Measurements from ENCODE around the gene PDZD2.

Gene PDZD2

DNA sequence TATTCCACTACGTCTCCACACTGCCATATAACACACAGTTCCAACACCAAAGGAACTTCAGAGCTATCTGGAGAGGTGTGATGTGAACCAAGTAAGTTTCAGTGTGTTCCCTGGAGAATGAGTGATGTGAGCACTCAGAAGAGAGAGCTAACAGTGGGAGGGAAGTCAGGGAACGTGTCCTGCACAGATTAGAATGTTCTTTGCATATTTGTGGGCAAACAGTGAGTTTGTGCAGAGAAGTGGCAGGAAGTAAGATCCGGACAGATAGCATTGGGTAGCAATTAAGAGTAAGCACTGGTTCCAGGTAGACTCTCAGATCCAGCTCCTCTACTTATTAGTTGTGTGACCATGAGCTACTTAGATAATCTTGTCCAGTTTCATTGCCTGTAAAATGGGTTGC lies 206.4 kb downstream of the PDZD2 start:
- H3K4me2 ChIP-seq (ENCODE audit: low read length): no peak overlapping the region
- TF ChIP-seq, protein P1, sequence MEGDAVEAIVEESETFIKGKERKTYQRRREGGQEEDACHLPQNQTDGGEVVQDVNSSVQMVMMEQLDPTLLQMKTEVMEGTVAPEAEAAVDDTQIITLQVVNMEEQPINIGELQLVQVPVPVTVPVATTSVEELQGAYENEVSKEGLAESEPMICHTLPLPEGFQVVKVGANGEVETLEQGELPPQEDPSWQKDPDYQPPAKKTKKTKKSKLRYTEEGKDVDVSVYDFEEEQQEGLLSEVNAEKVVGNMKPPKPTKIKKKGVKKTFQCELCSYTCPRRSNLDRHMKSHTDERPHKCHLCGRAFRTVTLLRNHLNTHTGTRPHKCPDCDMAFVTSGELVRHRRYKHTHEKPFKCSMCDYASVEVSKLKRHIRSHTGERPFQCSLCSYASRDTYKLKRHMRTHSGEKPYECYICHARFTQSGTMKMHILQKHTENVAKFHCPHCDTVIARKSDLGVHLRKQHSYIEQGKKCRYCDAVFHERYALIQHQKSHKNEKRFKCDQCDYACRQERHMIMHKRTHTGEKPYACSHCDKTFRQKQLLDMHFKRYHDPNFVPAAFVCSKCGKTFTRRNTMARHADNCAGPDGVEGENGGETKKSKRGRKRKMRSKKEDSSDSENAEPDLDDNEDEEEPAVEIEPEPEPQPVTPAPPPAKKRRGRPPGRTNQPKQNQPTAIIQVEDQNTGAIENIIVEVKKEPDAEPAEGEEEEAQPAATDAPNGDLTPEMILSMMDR (IDR thresholded peaks at IDR 0.05): no peak
- no peaks in the 10 kb centered on the region for H3K79me2 ChIP-seq
- H3K4me1 ChIP-seq: no peaks in the 10 kb centered on the region
- no peak overlapping the region for H3K27ac ChIP-seq
- no peaks in the 10 kb centered on the region for H3K27me3 ChIP-seq (ENCODE audit: control insufficient read depth, insufficient read depth, low read length)
- H2AFZ ChIP-seq: no peak overlapping the region
- no peaks in the 10 kb centered on the region for H3K9me3 ChIP-seq (ENCODE audit: control insufficient read depth, low read length)
- no peak overlapping the region for H3K9ac ChIP-seq
- H3K4me3 ChIP-seq (ENCODE audit: low read depth, low read length): no peak overlapping the region
- H3K36me3 ChIP-seq (ENCODE audit: control insufficient read depth, insufficient read depth, low read length): no peaks in the 10 kb centered on the region

DNA sequence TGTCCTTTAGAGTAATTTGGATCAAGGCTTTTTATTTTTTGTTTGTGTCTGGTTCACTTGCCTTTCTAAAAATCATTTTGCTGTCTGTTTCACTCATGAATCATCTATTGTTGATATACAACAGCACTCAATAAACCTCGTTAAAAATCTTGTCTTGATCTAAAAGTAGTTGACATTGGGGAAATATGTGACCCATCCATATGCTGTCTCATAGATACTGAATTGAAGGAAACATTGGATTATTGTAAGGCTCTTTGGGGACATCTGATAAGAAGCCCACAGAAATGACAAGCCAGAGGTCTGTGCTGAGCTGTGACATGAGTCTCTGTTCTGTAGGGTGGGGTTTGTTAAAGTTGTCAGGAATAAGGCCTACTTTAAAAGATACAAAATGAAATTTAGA lies 208.0 kb downstream of the PDZD2 start:
- H3K36me3 ChIP-seq (ENCODE audit: control insufficient read depth, insufficient read depth, low read length): no peaks in the 10 kb centered on the region
- H3K27ac ChIP-seq: no peak overlapping the region
- no peaks in the 10 kb centered on the region for H3K4me1 ChIP-seq

DNA sequence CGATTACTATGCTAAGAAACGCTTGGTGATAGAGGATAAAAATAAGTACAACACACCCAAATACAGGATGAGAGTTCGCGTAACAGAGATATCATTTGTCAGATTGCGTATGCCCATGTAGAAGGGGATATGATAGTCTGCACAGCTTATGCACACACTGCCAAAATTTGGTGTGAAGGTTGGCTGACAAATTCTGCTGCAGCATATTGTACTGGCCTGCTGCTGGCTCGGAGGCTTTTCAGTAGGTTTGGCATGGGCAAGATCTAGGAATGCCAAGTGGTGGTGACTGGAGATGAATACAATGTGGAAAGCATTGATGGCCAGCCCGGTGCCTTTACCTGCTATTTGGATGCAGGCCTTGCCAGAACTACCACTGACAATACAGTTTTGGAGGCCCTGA lies 208.4 kb downstream of the PDZD2 start:
- TF ChIP-seq, protein P1 (IDR thresholded peaks at IDR 0.05): no peak
- H3K9ac ChIP-seq: no peak overlapping the region

More for the DNA sequence above, 208.0 kb downstream of the PDZD2 start:
- Histone ChIP-seq H3K4me3 (ENCODE audit: low read depth, low read length) (no peak overlapping the region), H3K9me3 (ENCODE audit: control insufficient read depth, low read length) (no peaks in the 10 kb centered on the region), H3K27me3 (ENCODE audit: control insufficient read depth, insufficient read depth, low read length) (no peaks in the 10 kb centered on the region), H3K9ac (no peak overlapping the region), H3K4me2 (ENCODE audit: low read length) (no peak overlapping the region), H3K79me2 (no peaks in the 10 kb centered on the region), H2AFZ (no peak overlapping the region)
- TF ChIP-seq, protein P1 (IDR thresholded peaks at IDR 0.05): no peak

DNA sequence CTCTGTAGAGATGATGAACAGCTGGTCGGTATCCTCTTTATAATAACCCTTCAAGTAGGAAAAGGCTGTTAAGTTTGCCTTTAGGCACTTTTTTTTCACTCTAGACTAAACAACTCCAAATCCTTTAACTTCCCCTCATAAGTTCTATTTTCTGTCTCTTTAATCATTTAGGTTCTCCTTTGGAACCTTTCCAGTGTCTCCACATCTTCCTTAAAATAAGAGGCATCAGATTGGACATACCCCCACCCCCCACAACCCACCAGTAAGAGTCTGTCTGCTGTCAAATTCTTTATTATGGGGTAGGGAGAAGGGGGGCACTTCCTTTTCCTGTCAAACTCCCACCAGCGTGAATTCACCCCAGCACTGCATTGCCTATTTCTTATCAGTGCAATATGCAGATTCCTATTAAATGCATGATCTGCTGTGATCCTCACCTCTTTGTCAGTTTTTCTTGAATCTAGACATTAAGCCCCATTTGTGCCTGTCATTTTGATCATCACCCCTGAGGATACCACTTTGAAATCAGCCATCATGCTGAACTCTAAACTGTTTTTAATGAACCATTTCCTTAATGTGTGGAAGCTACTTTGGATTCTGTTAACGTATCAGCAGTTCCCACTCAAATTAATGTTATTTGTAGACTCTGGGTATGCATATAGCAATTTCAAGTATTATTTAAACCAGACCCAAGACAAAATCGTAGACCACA lies 212.2 kb downstream of the PDZD2 start:
- no peak overlapping the region for H3K4me2 ChIP-seq (ENCODE audit: low read length)
- no peak overlapping the region for H3K4me3 ChIP-seq (ENCODE audit: low read depth, low read length)
- TF ChIP-seq, protein P1 (IDR thresholded peaks at IDR 0.05): no peak
- H2AFZ ChIP-seq: no peak overlapping the region
- no peaks in the 10 kb centered on the region for H3K79me2 ChIP-seq
- H3K27ac ChIP-seq: no peak overlapping the region
- no peaks in the 10 kb centered on the region for H3K36me3 ChIP-seq (ENCODE audit: control insufficient read depth, insufficient read depth, low read length)
- H3K27me3 ChIP-seq (ENCODE audit: control insufficient read depth, insufficient read depth, low read length): no peaks in the 10 kb centered on the region
- no peaks in the 10 kb centered on the region for H3K4me1 ChIP-seq
- H3K9me3 ChIP-seq (ENCODE audit: control insufficient read depth, low read length): no peaks in the 10 kb centered on the region
- no peak overlapping the region for H3K9ac ChIP-seq

More for the DNA sequence above, 208.4 kb downstream of the PDZD2 start:
- H3K9me3 ChIP-seq (ENCODE audit: control insufficient read depth, low read length): no peaks in the 10 kb centered on the region
- H2AFZ ChIP-seq: no peak overlapping the region
- no peaks in the 10 kb centered on the region for H3K79me2 ChIP-seq
- H3K4me1 ChIP-seq: no peaks in the 10 kb centered on the region
- no peak overlapping the region for H3K27ac ChIP-seq
- no peak overlapping the region for H3K4me3 ChIP-seq (ENCODE audit: low read depth, low read length)
- H3K36me3 ChIP-seq (ENCODE audit: control insufficient read depth, insufficient read depth, low read length): no peaks in the 10 kb centered on the region
- no peak overlapping the region for H3K4me2 ChIP-seq (ENCODE audit: low read length)
- H3K27me3 ChIP-seq (ENCODE audit: control insufficient read depth, insufficient read depth, low read length): no peaks in the 10 kb centered on the region
